Measurements from ENCODE around the gene MRGPRX4. TPM values are rescaled to one million over a fixed set of nuclear protein-coding genes. Genes with fewer than 3 reads are reported as not detected.
"Not testable (repeated sequence)": the region's sequence is repeated elsewhere in the genome, so short reads cannot be mapped to it uniquely, and the experiment has no call there.

MRGPRX4 gene
- total RNA-seq, 1 experiment from 2014 or later = not detected

- no peak overlapping the region for H4K5ac ChIP-seq (ENCODE audit: insufficient read length, low read depth, low read length)
- no peak overlapping the region for H3K56ac ChIP-seq (ENCODE audit: insufficient read length, low read depth, low read length)
- H3K27me3 ChIP-seq (ENCODE audit: insufficient read depth, low read length) = no peaks in the 10 kb centered on the region
- H4K8ac ChIP-seq (replicated peaks; ENCODE audit: insufficient read length, low read depth, low read length) = no peak overlapping the region
- H3K9me3 ChIP-seq (ENCODE audit: control insufficient read depth, low read depth, low read length) = no peaks in the 10 kb centered on the region
- H3K79me2 ChIP-seq (ENCODE audit: insufficient read depth, low read length) = no peaks in the 10 kb centered on the region
- no peaks in the 10 kb centered on the region for H4K20me1 ChIP-seq (ENCODE audit: control insufficient read depth, insufficient read depth, insufficient read length)
- no peak overlapping the region for H3K27ac ChIP-seq (ENCODE audit: insufficient read length, low read depth, low read length)
- no peaks in the 10 kb centered on the region for H3K79me1 ChIP-seq (ENCODE audit: insufficient read depth, low read depth, low read length, poor library complexity, severe bottlenecking)
- no peak overlapping the region for H2BK20ac ChIP-seq (ENCODE audit: low read depth, low read length, poor library complexity, severe bottlenecking)
- H3K23me2 ChIP-seq (ENCODE audit: insufficient read length, low read depth, low read length, poor library complexity, severe bottlenecking) = no peaks in the 10 kb centered on the region
- H3K27me3 Mint-ChIP-seq (ENCODE audit: low read depth) = peaks cover 1% of the 10 kb centered on the region
- no peak overlapping the region for H3K23ac ChIP-seq (ENCODE audit: insufficient read length, low read depth, low read length)
- H3K4me3 Mint-ChIP-seq = no peak overlapping the region
- no peak overlapping the region for H3K4ac ChIP-seq (ENCODE audit: low read depth, low read length)
- H3K4me1 Mint-ChIP-seq = peaks cover 8 to 10% of the 10 kb centered on the region in 2 experiments
- H3K9ac ChIP-seq (ENCODE audit: extremely low read depth, insufficient read length, low read length) = no peak overlapping the region
- H2BK12ac ChIP-seq (ENCODE audit: insufficient read length, low read depth, low read length) = no peak overlapping the region
- H2BK120ac ChIP-seq (ENCODE audit: low read depth, low read length, poor library complexity, severe bottlenecking) = no peak overlapping the region
- no peak overlapping the region for H3K27ac Mint-ChIP-seq
- no peak overlapping the region for H4K91ac ChIP-seq (ENCODE audit: insufficient read length, low read depth, low read length)
- no peaks in the 10 kb centered on the region for H3K36me3 Mint-ChIP-seq (ENCODE audit: insufficient read depth in 1 of 3, low read depth in 3 of 3)
- no peak for TF ChIP-seq CTCF (conservative IDR thresholded peaks at IDR 0.05)
- no CpG with 5 or more reads among the region's 2 CpGs for WGBS (ENCODE audit: extremely low coverage, insufficient read length, low lambda C conversion rate)
- H2AK5ac ChIP-seq (ENCODE audit: insufficient read length, low read length) = no peak overlapping the region
- H3K18ac ChIP-seq (ENCODE audit: insufficient read length, low read depth, low read length) = no peak overlapping the region
- no peak overlapping the region for H2BK15ac ChIP-seq (ENCODE audit: low read depth, low read length)
- no peaks in the 10 kb centered on the region for H3K9me3 Mint-ChIP-seq
- H3T11ph ChIP-seq (ENCODE audit: low read length) = no peak overlapping the region
- no peak overlapping the region for H2BK5ac ChIP-seq (ENCODE audit: insufficient read length, low read length)
- H2AFZ ChIP-seq (ENCODE audit: low read length) = no peak overlapping the region
- no peak for DNase-seq
- H3K4me2 ChIP-seq (ENCODE audit: insufficient read depth, insufficient read length, low read length) = no peak overlapping the region
- H3K4me1 ChIP-seq (ENCODE audit: insufficient read depth, low read length) = peaks cover 3% of the 10 kb centered on the region; the same call in 1 of the 2 replicates
- H3K14ac ChIP-seq (ENCODE audit: insufficient read depth, low read length) = no peak overlapping the region
Observed at GRCh38 chr11:18196532-18196931, 23.9 kb downstream of the MRGPRX4 start.

- DNase-seq; H3K23ac ChIP-seq (ENCODE audit: insufficient read length, low read depth, low read length); H2BK15ac ChIP-seq (ENCODE audit: low read depth, low read length); H4K5ac ChIP-seq (ENCODE audit: insufficient read length, low read depth, low read length); H2BK5ac ChIP-seq (ENCODE audit: insufficient read length, low read length); H3K27me3 ChIP-seq (ENCODE audit: insufficient read depth, low read length); H3K9me3 ChIP-seq (ENCODE audit: control insufficient read depth, low read depth, low read length); H3K18ac ChIP-seq (ENCODE audit: insufficient read length, low read depth, low read length); H4K20me1 ChIP-seq (ENCODE audit: control insufficient read depth, insufficient read depth, insufficient read length); H3K27me3 Mint-ChIP-seq (ENCODE audit: low read depth); H3K14ac ChIP-seq (ENCODE audit: insufficient read depth, low read length); H3K9me3 Mint-ChIP-seq; H3T11ph ChIP-seq (ENCODE audit: low read length); H2BK12ac ChIP-seq (ENCODE audit: insufficient read length, low read depth, low read length); H3K79me2 ChIP-seq (ENCODE audit: insufficient read depth, low read length); H3K4me3 Mint-ChIP-seq; H2BK20ac ChIP-seq (ENCODE audit: low read depth, low read length, poor library complexity, severe bottlenecking); H3K79me1 ChIP-seq (ENCODE audit: insufficient read depth, low read depth, low read length, poor library complexity, severe bottlenecking); H3K56ac ChIP-seq (ENCODE audit: insufficient read length, low read depth, low read length); H3K9ac ChIP-seq (ENCODE audit: extremely low read depth, insufficient read length, low read length); H3K4me2 ChIP-seq (ENCODE audit: insufficient read depth, insufficient read length, low read length); H3K27ac ChIP-seq (ENCODE audit: insufficient read length, low read depth, low read length); H3K36me3 Mint-ChIP-seq (ENCODE audit: insufficient read depth in 1 of 3, low read depth in 3 of 3); H2BK120ac ChIP-seq (ENCODE audit: low read depth, low read length, poor library complexity, severe bottlenecking); H3K4me1 Mint-ChIP-seq; H4K8ac ChIP-seq (replicated peaks; ENCODE audit: insufficient read length, low read depth, low read length); H3K4me1 ChIP-seq (ENCODE audit: insufficient read depth, low read length); H3K4ac ChIP-seq (ENCODE audit: low read depth, low read length); H3K27ac Mint-ChIP-seq; H2AFZ ChIP-seq (ENCODE audit: low read length); H4K91ac ChIP-seq (ENCODE audit: insufficient read length, low read depth, low read length); H3K23me2 ChIP-seq (ENCODE audit: insufficient read length, low read depth, low read length, poor library complexity, severe bottlenecking); H2AK5ac ChIP-seq (ENCODE audit: insufficient read length, low read length): not testable (repeated sequence)
- no CpG with 5 or more reads among the region's 3 CpGs for WGBS (ENCODE audit: extremely low coverage, insufficient read length, low lambda C conversion rate)
Observed at GRCh38 chr11:18197738-18198137, 25.1 kb downstream of the MRGPRX4 start.

Measured in H9 (cell line).